H1 (cell line): ENCODE results near the gene GDE1. TPM values are rescaled to one million over a fixed set of nuclear protein-coding genes. Genes with fewer than 3 reads are reported as not detected.

Experiments used
- KDM1A ChIP-seq: fragments of 200-600, 300-600 bp; sonication (generic); IDR thresholded peaks from 2 replicates; pipeline ENCODE4 v1.7.1; 2016; ENCODE audit warnings: mild to moderate bottlenecking, low read length, borderline replicate concordance
- POLR2AphosphoS5 ChIP-seq: IDR thresholded peaks from 2 replicates; pipeline ENCODE4 v1.6.1; 2011; ENCODE audit warnings: low read depth, low read length
- TEAD4 ChIP-seq: IDR thresholded peaks from 2 replicates; pipeline ENCODE4 v1.6.1; 2012; ENCODE audit warnings: low read depth, low read length, inconsistent platforms, mixed read lengths
- ZNF274 ChIP-seq: IDR thresholded peaks from 2 replicates; pipeline ENCODE4 v1.7.0; 2012; ENCODE audit warnings: low read length, borderline replicate concordance; ENCODE audit errors: extremely low read depth
- polyA plus RNA-seq, 7 experiments: library from polyadenylated mRNA; depleted of rRNA in 3 of 7; stranded (reverse) in 5 of 7; unstranded in 2 of 7; fragments of >200 nt in 5 of 7; fragments of 200-250 nt in 2 of 7; gene quantifications; 1 replicate in 5 of 7; 2 replicates in 1 of 7; 4 replicates in 1 of 7; pipeline versions ENCODE4 v1.2.1 to v1.2.3, GENCODE V29; 2011 to 2013; ENCODE audit warnings: missing spikeins in 2 of 7, mixed read lengths in 2 of 7
- total RNA-seq: library from RNA; stranded (reverse); fragmentation: NEBNext Ultra II Directional; extraction: Animal tissue kit (Norgen Biotek cat#: 25700); gene quantifications from 2 replicates; pipeline ENCODE4 v1.2.1, GENCODE V29; 2021
- TF ChIP-seq, protein P1 (sequence below): fragments of 300-600 bp; sonication (generic); IDR thresholded peaks from 2 replicates; pipeline ENCODE4 v1.7.1; 2012; ENCODE audit warnings: low read length, moderate library complexity, mild to moderate bottlenecking, inconsistent platforms; ENCODE audit not compliant: insufficient replicate concordance

Gene GDE1
- total and polyA plus RNA-seq, 2 of the 8 experiments (the other 6 are each of a cell fraction or from before 2014, with no cell fraction given), result 29.2 to 70.8 TPM

DNA sequence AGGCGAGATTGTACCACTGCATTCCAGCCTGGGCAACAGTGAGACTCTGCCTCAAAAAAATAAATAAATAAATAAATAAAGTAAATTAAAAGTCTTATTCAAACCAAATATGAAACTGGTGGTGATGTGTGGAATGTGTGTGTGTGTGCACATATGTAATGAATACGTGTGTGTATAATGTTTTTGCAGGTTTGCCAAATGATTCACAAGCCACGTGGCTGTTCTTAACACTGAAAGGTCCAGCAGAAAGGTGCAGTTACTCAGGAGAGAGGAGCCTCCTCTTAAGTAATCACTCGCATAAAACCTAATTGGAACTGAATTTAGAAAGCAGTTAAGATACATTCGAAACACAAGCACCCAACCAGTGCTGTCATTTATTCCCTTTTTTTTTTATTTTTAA is 22.9 kb downstream of the GDE1 start (continued):
- TF ChIP-seq, protein P1, sequence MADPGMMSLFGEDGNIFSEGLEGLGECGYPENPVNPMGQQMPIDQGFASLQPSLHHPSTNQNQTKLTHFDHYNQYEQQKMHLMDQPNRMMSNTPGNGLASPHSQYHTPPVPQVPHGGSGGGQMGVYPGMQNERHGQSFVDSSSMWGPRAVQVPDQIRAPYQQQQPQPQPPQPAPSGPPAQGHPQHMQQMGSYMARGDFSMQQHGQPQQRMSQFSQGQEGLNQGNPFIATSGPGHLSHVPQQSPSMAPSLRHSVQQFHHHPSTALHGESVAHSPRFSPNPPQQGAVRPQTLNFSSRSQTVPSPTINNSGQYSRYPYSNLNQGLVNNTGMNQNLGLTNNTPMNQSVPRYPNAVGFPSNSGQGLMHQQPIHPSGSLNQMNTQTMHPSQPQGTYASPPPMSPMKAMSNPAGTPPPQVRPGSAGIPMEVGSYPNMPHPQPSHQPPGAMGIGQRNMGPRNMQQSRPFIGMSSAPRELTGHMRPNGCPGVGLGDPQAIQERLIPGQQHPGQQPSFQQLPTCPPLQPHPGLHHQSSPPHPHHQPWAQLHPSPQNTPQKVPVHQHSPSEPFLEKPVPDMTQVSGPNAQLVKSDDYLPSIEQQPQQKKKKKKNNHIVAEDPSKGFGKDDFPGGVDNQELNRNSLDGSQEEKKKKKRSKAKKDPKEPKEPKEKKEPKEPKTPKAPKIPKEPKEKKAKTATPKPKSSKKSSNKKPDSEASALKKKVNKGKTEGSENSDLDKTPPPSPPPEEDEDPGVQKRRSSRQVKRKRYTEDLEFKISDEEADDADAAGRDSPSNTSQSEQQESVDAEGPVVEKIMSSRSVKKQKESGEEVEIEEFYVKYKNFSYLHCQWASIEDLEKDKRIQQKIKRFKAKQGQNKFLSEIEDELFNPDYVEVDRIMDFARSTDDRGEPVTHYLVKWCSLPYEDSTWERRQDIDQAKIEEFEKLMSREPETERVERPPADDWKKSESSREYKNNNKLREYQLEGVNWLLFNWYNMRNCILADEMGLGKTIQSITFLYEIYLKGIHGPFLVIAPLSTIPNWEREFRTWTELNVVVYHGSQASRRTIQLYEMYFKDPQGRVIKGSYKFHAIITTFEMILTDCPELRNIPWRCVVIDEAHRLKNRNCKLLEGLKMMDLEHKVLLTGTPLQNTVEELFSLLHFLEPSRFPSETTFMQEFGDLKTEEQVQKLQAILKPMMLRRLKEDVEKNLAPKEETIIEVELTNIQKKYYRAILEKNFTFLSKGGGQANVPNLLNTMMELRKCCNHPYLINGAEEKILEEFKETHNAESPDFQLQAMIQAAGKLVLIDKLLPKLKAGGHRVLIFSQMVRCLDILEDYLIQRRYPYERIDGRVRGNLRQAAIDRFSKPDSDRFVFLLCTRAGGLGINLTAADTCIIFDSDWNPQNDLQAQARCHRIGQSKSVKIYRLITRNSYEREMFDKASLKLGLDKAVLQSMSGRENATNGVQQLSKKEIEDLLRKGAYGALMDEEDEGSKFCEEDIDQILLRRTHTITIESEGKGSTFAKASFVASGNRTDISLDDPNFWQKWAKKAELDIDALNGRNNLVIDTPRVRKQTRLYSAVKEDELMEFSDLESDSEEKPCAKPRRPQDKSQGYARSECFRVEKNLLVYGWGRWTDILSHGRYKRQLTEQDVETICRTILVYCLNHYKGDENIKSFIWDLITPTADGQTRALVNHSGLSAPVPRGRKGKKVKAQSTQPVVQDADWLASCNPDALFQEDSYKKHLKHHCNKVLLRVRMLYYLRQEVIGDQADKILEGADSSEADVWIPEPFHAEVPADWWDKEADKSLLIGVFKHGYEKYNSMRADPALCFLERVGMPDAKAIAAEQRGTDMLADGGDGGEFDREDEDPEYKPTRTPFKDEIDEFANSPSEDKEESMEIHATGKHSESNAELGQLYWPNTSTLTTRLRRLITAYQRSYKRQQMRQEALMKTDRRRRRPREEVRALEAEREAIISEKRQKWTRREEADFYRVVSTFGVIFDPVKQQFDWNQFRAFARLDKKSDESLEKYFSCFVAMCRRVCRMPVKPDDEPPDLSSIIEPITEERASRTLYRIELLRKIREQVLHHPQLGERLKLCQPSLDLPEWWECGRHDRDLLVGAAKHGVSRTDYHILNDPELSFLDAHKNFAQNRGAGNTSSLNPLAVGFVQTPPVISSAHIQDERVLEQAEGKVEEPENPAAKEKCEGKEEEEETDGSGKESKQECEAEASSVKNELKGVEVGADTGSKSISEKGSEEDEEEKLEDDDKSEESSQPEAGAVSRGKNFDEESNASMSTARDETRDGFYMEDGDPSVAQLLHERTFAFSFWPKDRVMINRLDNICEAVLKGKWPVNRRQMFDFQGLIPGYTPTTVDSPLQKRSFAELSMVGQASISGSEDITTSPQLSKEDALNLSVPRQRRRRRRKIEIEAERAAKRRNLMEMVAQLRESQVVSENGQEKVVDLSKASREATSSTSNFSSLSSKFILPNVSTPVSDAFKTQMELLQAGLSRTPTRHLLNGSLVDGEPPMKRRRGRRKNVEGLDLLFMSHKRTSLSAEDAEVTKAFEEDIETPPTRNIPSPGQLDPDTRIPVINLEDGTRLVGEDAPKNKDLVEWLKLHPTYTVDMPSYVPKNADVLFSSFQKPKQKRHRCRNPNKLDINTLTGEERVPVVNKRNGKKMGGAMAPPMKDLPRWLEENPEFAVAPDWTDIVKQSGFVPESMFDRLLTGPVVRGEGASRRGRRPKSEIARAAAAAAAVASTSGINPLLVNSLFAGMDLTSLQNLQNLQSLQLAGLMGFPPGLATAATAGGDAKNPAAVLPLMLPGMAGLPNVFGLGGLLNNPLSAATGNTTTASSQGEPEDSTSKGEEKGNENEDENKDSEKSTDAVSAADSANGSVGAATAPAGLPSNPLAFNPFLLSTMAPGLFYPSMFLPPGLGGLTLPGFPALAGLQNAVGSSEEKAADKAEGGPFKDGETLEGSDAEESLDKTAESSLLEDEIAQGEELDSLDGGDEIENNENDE, result no peak
- TF ChIP-seq ZNF274 (no peak), KDM1A (no peak), POLR2AphosphoS5 (no peak), TEAD4 (no peak)
